GM21528 (cell line): ENCODE results near the gene TECPR1.

Experiments
- ATAC-seq: cut with Tn5 transposase; IDR thresholded peaks from one replicate; pipeline ENCODE4 v1.9.1; 2021; ENCODE audit warnings: mild to moderate bottlenecking, moderate library complexity; ENCODE audit not compliant: unreplicated experiment, low FRiP score

TECPR1 gene

GRCh38 chr7:98251601-98252424 is at the start of gene TECPR1:
TECPR1 (minus strand) TSS chr7:98252232; CDS start chr7:98246146, 6,086 bp downstream.
- peak; percentile 97 for ATAC-seq

- no peak for ATAC-seq
Observed at GRCh38 chr7:98300595-98301372, 48.8 kb upstream of the TECPR1 start.

GRCh38 chr7:98297626-98298286 is 45.7 kb upstream of the TECPR1 start:
- ATAC-seq, result no peak

GRCh38 chr7:98296833-98297232 is 44.8 kb upstream of the TECPR1 start:
- no peak for ATAC-seq

GRCh38 chr7:98295467-98296192 is 43.6 kb upstream of the TECPR1 start:
- ATAC-seq, result no peak

GRCh38 chr7:98294798-98295382 is 42.9 kb upstream of the TECPR1 start:
- ATAC-seq, result peak; percentile 67

- ATAC-seq, result no peak
Observed at GRCh38 chr7:98294326-98294725, 42.3 kb upstream of the TECPR1 start.

- ATAC-seq, result no peak
Observed at GRCh38 chr7:98293746-98294145, 41.7 kb upstream of the TECPR1 start.

- ATAC-seq, result no peak
Observed at GRCh38 chr7:98293265-98293664, 41.2 kb upstream of the TECPR1 start.

- no peak for ATAC-seq
Observed at GRCh38 chr7:98291717-98292116, 39.7 kb upstream of the TECPR1 start.

- no peak for ATAC-seq
Observed at GRCh38 chr7:98289333-98289875, 37.4 kb upstream of the TECPR1 start.

GRCh38 chr7:98288064-98288823 is 36.2 kb upstream of the TECPR1 start:
- ATAC-seq, result no peak

GRCh38 chr7:98287486-98287959 is 35.5 kb upstream of the TECPR1 start:
- no peak for ATAC-seq

GRCh38 chr7:98286701-98287485 is 34.9 kb upstream of the TECPR1 start:
- no peak for ATAC-seq

GRCh38 chr7:98286093-98286539 is 34.1 kb upstream of the TECPR1 start:
- no peak for ATAC-seq

- ATAC-seq, result no peak
Observed at GRCh38 chr7:98285157-98286092, 33.4 kb upstream of the TECPR1 start.
